HG03097 (cell line): ENCODE data around the gene ITPKC.

Experiments
- ATAC-seq: cut with Tn5 transposase; IDR thresholded peaks from one replicate; pipeline ENCODE4 v1.9.1; 2021; ENCODE audit not compliant: unreplicated experiment, low FRiP score

ITPKC gene

DNA sequence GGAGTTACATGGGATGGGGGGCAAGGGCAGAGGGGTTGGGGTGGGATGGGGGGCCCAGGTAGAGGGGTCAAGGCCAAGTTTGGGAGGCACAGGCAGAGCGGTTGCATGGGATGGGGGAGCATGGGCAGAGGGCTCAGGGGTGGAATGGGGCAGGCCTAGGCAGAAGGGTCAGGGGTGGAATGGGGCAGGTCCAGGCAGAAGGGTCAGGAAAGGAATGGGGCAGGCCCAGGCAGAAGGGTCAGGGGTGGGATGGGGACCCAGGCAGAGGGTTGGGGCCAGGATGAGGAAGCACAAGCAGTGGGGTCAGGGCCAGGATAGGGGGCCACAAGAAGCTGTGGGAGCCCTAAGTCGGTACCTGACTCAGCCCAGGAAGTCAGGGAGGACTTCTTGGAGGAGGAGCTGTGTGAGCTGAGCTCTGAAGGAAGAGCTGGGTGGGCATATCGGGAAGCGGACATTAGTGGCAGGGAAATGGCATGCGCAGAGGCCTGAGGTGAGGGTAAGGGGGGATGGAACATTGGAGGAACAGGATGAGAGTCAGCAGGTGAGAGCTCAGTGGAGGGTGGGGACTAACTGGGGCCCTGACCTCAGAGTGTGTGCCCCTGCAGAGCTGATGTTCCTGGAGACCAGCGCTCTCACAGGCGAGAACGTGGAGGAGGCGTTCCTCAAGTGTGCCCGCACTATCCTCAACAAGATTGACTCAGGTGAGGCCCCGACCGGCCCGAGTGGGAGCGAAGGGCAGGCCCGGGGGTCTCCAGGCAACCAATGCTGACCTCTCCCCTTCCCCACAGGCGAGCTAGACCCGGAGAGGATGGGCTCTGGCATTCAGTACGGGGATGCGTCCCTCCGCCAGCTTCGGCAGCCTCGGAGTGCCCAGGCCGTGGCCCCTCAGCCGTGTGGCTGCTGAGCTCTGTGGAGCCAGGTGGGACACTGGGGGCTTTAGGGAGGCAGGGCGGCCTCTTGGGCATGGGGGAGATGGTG, 69.4 kb downstream of the ITPKC start:
- no peak for ATAC-seq
